Left ventricle myocardium inferior (tissue), 1 donor: ENCODE measurements around the gene EIPR1. TPM values are rescaled to one million over a fixed set of nuclear protein-coding genes. Genes with fewer than 3 reads are reported as not detected.

Experiments
- DNase-seq: peaks from one replicate; pipeline ENCODE4 v3.0.0-alpha.2; 2020
- H3K27ac ChIP-seq: fragments of 200-600 bp; replicated peaks from 2 replicates; pipeline ENCODE4 v1.8.0; 2021
- H3K27me3 ChIP-seq: fragments of 200-600 bp; 2 replicates; pipeline ENCODE4 v1.8.0; 2021; ENCODE audit warnings: low read depth
- H3K36me3 ChIP-seq: fragments of 200-600 bp; 2 replicates; pipeline ENCODE4 v1.8.0; 2021
- H3K4me1 ChIP-seq: fragments of 200-600 bp; 2 replicates; pipeline ENCODE4 v1.8.0; 2021
- H3K4me3 ChIP-seq: fragments of 200-600 bp; 2 replicates; pipeline ENCODE4 v1.8.0; 2021; ENCODE audit warnings: mild to moderate bottlenecking, moderate library complexity
- H3K9me3 ChIP-seq: fragments of 200-600 bp; replicated peaks from 2 replicates; pipeline ENCODE4 v1.8.0; 2021
- intact Hi-C: fragments of 100-400 bp; cut with micrococcal nuclease; formaldehyde crosslinking; loops from one replicate; pipeline ENCODE4 v1.11.0; 2022
- total RNA-seq: library from RNA; stranded (reverse); fragmentation: NEBNext Ultra II Directional; extraction: Animal tissue kit (Norgen Biotek cat#: 25700); gene quantifications from one replicate; pipeline ENCODE4 v1.2.1, GENCODE V29; 2021
- TF ChIP-seq, protein P1 (sequence below): fragments of 200-600 bp; IDR thresholded peaks from 2 replicates; pipeline ENCODE4 v1.8.0; 2021; ENCODE audit warnings: antibody characterized with exemption, mild to moderate bottlenecking, borderline replicate concordance
- donor health status: DM: no; HTN: yes; CAD: no; lungs with severe emphysema.

Gene EIPR1
- total RNA-seq, 1 donor from 2014 or later, result 12.2 TPM

DNA sequence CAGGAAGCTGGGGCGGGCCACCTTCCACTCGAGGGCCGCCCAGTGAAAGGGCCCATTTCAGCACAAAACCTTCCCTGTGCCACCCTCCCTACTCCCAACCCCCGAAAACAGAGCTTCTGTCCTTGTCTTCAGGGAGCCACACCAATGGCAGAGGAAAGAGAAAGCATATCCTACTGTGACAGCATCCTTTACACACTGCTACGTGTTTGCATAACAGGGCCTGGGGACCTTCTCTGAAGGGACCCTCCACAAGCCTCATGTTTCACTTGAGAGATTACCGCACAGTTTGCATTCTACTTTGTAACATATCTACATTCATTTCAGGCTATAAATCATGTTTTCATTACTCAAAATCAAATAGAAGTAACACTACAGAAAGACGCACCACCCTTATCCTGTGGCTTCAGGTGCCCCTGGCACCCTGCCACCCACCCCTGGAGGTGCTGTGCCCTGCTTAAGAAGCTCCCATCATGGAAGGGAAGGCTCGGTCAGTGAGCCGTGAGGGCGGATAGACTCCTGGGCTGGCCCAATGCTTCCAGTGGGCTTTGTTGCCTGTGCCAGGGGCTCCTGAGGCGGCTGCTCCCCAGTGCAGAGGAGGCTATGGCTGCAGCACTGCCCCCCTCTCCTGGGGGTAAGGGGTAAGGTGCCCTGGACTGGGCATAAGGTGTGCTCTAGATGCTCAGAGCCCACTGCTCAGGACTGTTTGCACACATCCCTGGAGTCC lies 52.0 kb downstream of the EIPR1 start:
- no peak overlapping the region for H3K4me3 ChIP-seq
- no peaks in the 10 kb centered on the region for H3K36me3 ChIP-seq
- intact Hi-C loops, result no loop called here
- no peak overlapping the region for H3K27ac ChIP-seq
- H3K9me3 ChIP-seq, result no peaks in the 10 kb centered on the region
- TF ChIP-seq, protein P1, sequence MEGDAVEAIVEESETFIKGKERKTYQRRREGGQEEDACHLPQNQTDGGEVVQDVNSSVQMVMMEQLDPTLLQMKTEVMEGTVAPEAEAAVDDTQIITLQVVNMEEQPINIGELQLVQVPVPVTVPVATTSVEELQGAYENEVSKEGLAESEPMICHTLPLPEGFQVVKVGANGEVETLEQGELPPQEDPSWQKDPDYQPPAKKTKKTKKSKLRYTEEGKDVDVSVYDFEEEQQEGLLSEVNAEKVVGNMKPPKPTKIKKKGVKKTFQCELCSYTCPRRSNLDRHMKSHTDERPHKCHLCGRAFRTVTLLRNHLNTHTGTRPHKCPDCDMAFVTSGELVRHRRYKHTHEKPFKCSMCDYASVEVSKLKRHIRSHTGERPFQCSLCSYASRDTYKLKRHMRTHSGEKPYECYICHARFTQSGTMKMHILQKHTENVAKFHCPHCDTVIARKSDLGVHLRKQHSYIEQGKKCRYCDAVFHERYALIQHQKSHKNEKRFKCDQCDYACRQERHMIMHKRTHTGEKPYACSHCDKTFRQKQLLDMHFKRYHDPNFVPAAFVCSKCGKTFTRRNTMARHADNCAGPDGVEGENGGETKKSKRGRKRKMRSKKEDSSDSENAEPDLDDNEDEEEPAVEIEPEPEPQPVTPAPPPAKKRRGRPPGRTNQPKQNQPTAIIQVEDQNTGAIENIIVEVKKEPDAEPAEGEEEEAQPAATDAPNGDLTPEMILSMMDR, result no peak
- no peaks in the 10 kb centered on the region for H3K4me1 ChIP-seq
- no peak for DNase-seq
- no peaks in the 10 kb centered on the region for H3K27me3 ChIP-seq

DNA sequence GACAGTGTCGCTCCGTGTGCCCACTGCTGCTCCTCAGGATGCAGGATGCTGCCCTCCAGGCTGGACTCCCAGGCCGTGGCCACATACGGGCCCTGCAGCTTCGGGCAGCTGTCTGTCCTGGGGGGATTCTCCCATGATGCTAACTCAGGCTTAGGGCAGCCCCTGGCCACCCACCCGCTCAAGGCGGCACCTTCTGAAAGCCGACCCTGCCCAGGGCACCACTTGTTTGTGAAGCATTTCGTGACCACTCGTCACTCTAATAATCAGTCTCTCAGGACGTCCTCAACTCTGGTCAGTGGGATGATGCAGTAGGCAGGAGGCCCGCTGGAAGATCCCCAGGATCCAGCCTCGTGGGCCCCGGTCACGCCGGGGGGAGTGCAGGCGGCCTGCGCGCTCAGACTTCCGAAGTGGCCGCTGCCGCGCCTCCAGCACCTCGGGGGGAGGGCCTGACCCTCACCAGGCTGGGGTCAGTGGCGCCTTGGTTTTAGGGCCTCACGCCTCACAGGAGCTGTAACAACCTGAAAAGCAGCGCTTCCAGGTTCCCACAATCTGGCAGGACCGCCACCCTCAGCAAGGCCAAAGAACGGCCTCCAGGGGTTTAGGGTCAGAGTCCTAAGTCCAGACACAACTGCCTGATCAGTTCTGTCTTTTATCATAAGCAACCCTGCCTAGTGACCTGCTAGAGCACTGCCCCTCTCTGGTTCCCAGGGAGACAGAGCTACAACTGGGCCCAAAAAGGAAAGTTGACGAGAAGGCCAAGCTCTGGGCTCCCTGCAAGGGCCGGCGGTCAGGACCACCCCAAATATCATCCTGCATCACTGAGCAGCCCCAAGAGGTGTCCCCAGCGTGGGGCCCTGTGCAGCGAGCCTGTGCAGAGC lies 53.0 kb downstream of the EIPR1 start:
- no peak for DNase-seq
- H3K27ac ChIP-seq, result no peak overlapping the region
- H3K27me3 ChIP-seq, result no peaks in the 10 kb centered on the region
- H3K36me3 ChIP-seq, result no peaks in the 10 kb centered on the region
- H3K4me3 ChIP-seq, result no peak overlapping the region
- TF ChIP-seq, protein P1, result no peak
- H3K9me3 ChIP-seq, result no peaks in the 10 kb centered on the region
- H3K4me1 ChIP-seq, result no peaks in the 10 kb centered on the region
- intact Hi-C loops, result no loop called here

DNA sequence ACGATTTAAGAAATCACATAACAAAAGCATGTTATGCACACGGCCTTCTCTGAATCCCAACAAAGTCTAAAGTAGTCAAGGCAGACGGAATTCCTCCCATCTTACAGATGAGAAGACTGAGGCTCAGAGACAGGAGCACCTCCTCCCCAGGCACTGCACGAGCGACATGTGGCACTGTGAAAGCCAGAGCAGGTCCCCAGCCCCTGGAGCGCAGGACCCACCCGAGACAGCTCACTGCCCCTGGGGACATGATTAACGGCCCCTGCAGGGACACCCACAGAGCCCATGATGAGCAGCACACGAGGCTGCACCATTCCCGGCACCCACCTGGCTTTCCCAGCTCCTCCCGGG lies 53.6 kb downstream of the EIPR1 start:
- intact Hi-C loops, result no loop called here

DNA sequence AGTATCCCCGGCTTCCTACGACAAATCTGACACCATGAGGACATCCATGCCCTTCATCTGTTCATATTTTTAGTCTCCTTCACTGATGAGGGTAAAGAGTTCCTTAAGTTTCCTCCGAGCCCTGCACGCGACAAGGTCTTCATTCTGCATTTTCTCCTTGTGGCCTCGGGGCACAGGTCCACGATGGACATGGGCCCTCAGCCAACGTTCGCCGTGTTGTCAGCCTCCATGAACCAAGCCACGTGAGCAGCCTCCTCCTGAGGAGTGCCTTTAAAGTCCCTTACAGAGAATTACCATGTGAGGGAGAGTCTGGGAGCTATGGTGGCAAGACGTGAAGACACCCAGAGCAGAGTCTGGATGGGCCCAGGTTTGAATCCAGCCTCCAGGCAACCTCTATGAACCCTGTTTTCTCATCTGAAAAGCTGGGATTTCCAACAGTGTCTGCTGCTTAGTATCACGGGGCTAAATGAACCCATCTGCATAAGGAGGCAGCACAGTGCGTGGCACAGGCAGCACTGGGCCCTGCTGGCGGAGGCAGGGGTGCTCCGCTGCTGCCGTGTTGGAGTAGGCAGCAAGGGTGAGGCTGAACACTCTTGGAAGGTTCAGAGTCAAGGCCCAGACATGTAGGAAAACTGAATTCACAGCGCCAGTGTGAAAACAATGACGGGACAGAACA lies 54.1 kb downstream of the EIPR1 start:
- no peak for DNase-seq
- H3K4me3 ChIP-seq, result no peak overlapping the region
- H3K4me1 ChIP-seq, result no peaks in the 10 kb centered on the region
- H3K36me3 ChIP-seq, result no peaks in the 10 kb centered on the region
- H3K9me3 ChIP-seq, result no peaks in the 10 kb centered on the region
- no peak overlapping the region for H3K27ac ChIP-seq
- TF ChIP-seq, protein P1, result no peak
- H3K27me3 ChIP-seq, result no peaks in the 10 kb centered on the region
- intact Hi-C loops, result no loop called here

More for the DNA sequence above, 53.6 kb downstream of the EIPR1 start:
- no peak overlapping the region for H3K27ac ChIP-seq
- H3K4me1 ChIP-seq, result no peaks in the 10 kb centered on the region
- TF ChIP-seq, protein P1, result no peak
- H3K4me3 ChIP-seq, result no peak overlapping the region
- no peaks in the 10 kb centered on the region for H3K9me3 ChIP-seq
- H3K27me3 ChIP-seq, result no peaks in the 10 kb centered on the region
- DNase-seq, result no peak
- H3K36me3 ChIP-seq, result no peaks in the 10 kb centered on the region

DNA sequence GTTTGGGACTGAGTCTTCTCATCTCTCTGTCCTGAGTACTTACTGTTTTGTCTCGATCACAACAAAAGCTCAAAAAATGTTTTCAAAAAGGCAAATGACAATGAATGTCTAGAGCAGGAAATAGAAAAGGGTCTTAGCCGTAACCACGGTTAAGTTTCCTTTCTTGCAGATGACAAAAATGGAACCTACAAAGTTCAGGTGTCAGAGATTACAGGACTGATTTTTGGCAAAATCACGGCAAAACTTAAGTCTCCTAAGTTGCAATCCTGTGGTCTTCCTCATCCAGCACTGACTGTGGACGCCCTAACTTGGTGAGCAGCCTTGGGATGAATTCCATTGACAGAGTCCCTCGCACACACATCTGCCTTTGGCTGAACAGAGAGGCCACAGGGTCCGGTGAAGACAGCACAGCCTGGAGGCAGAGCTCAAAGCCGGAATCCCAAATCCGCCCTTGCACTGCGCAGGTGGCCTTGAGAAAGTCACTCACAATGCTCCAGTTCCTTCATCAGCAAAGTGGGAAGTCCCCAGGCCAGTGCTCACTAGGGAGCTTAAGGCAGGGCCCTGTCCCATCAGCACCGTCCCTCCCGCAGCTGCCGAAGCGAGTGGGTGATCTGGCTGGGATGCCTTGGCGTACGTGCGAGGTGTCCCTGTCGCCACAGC lies 55.2 kb downstream of the EIPR1 start:
- DNase-seq, result no peak
- intact Hi-C loops, result no loop called here
- no peak overlapping the region for H3K27ac ChIP-seq

More for the DNA sequence above, 55.2 kb downstream of the EIPR1 start:
- Histone ChIP-seq H3K4me3 (no peak overlapping the region), H3K36me3 (no peaks in the 10 kb centered on the region), H3K9me3 (no peaks in the 10 kb centered on the region), H3K4me1 (no peaks in the 10 kb centered on the region), H3K27me3 (no peaks in the 10 kb centered on the region)
- TF ChIP-seq, protein P1, result no peak
